Suprapubic skin (tissue), 3 donors: ENCODE measurements around the gene ELF1.

ENCODE experiments used
- CTCF ChIP-seq, 2 donors: fragments of 200-600 bp in 1 of 2; fragments of 450-650 bp in 1 of 2; sonication (generic) in 1 of 2; IDR thresholded peaks; one replicate each; pipeline ENCODE4 v1.5.1; 2016 to 2019; ENCODE audit warnings: antibody characterized with exemption in 2 of 2, mild to moderate bottlenecking in 1 of 2, moderate library complexity in 1 of 2
- POLR2AphosphoS5 ChIP-seq, 3 donors: sonication (generic); formaldehyde crosslinking; IDR thresholded peaks; one replicate each; pipeline ENCODE4 v1.6.1; 2017; ENCODE audit warnings: antibody characterized with exemption in 3 of 3

- no peak for TF ChIP-seq CTCF (IDR thresholded peaks at IDR 0.05)
- no peak for TF ChIP-seq POLR2AphosphoS5 (IDR thresholded peaks at IDR 0.05)
Observed at GRCh38 chr13:40992678-40993518, 26.2 kb downstream of the ELF1 start.
